CD4-positive, alpha-beta memory T cell (primary cell): ENCODE data around the gene SNRNP70. TPM values are rescaled to one million over a fixed set of nuclear protein-coding genes. Genes with fewer than 3 reads are reported as not detected.

Source experiments
- CTCF ChIA-PET: fragments of 350-600 bp; sonication (Branson Sonifier 250); formaldehyde crosslinking; loops from one replicate; lab custom pipeline; 2021; ENCODE audit warnings: inconsistent platforms; ENCODE audit not compliant: partially characterized antibody; lab: Charles Lee
- POLR2A ChIA-PET: fragments of 350-600 bp; sonication (Branson Sonifier 250); formaldehyde crosslinking; loops from one replicate; lab custom pipeline; 2021; ENCODE audit not compliant: partially characterized antibody; lab: Charles Lee
- DNase-seq, 5 donors: peaks; one replicate each; pipeline versions ENCODE4 v3.0.0 to v3.0.0-alpha.2; 2020 to 2022; ENCODE audit warnings: mixed read lengths in 1 of 5
- H3K27ac ChIP-seq: one replicate; pipeline ENCODE4 v1.7.0; 2013; ENCODE audit warnings: low read depth, low read length
- H3K27me3 ChIP-seq: 2 replicates; pipeline ENCODE4 v1.7.0; 2013; ENCODE audit warnings: mild to moderate bottlenecking, low read length, moderate library complexity; ENCODE audit not compliant: insufficient read depth
- H3K36me3 ChIP-seq: 2 replicates; pipeline ENCODE4 v1.7.0; 2013; ENCODE audit warnings: mild to moderate bottlenecking, low read length, moderate library complexity; ENCODE audit not compliant: insufficient read depth
- H3K4me1 ChIP-seq: 2 replicates; pipeline ENCODE4 v1.7.0; 2013; ENCODE audit warnings: mild to moderate bottlenecking, low read length, moderate library complexity; ENCODE audit not compliant: insufficient read depth
- H3K4me3 ChIP-seq, 2 donors: one replicate each; pipeline ENCODE4 v1.7.0; 2013; ENCODE audit warnings: low read length in 2 of 2, mild to moderate bottlenecking in 1 of 2
- H3K9me3 ChIP-seq, 2 donors: one replicate each; pipeline ENCODE4 v1.7.0; 2013; ENCODE audit warnings: low read length in 2 of 2, control low read depth in 1 of 2; ENCODE audit not compliant: control insufficient read depth in 1 of 2
- H3K27ac Mint-ChIP-seq, 7 donors: one replicate each; pipeline ENCODE4 v1.8.0; 2020 to 2021; ENCODE audit warnings: mixed read lengths in 7 of 7, mild to moderate bottlenecking in 6 of 7, inconsistent platforms in 3 of 7, moderate library complexity in 3 of 7
- H3K27me3 Mint-ChIP-seq, 2 donors: one replicate each; pipeline ENCODE4 v1.8.0; 2020 to 2021; ENCODE audit warnings: mixed read lengths in 2 of 2
- H3K36me3 Mint-ChIP-seq, 2 donors: one replicate each; pipeline ENCODE4 v1.8.0; 2020 to 2021; ENCODE audit warnings: mixed read lengths in 2 of 2, inconsistent platforms in 1 of 2, mild to moderate bottlenecking in 1 of 2
- H3K4me1 Mint-ChIP-seq, 4 donors: one replicate each; pipeline ENCODE4 v1.8.0; 2020 to 2021; ENCODE audit warnings: mixed read lengths in 4 of 4, mild to moderate bottlenecking in 1 of 4
- H3K4me3 Mint-ChIP-seq, 8 donors: one replicate each; pipeline ENCODE4 v1.8.0; 2020 to 2021; ENCODE audit warnings: mixed read lengths in 8 of 8, mild to moderate bottlenecking in 7 of 8, moderate library complexity in 6 of 8, inconsistent platforms in 3 of 8
- H3K9me3 Mint-ChIP-seq, 8 donors: one replicate each; pipeline ENCODE4 v1.8.0; 2020 to 2021; ENCODE audit warnings: mixed read lengths in 8 of 8, mild to moderate bottlenecking in 5 of 8, inconsistent platforms in 3 of 8, moderate library complexity in 1 of 8
- intact Hi-C: fragments of 100-400 bp; cut with micrococcal nuclease; formaldehyde crosslinking; loops from one replicate; pipeline ENCODE4 v1.15.1; 2023
- polyA plus RNA-seq, 2 donors: library from polyadenylated mRNA; unstranded; fragments of 300-500 nt; fragmentation: Illumina TruSeq; gene quantifications; one replicate each; pipeline ENCODE4 v1.2.3, GENCODE V29; 2021
- total RNA-seq, 2 experiments: library from RNA; stranded (reverse); gene quantifications; one replicate each; pipeline ENCODE4 v1.2.3, GENCODE V29; 2021

The SNRNP70 gene
- total and polyA plus RNA-seq, 4 experiments from 2014 or later: 31.5 to 689 (median 365) TPM

DNA sequence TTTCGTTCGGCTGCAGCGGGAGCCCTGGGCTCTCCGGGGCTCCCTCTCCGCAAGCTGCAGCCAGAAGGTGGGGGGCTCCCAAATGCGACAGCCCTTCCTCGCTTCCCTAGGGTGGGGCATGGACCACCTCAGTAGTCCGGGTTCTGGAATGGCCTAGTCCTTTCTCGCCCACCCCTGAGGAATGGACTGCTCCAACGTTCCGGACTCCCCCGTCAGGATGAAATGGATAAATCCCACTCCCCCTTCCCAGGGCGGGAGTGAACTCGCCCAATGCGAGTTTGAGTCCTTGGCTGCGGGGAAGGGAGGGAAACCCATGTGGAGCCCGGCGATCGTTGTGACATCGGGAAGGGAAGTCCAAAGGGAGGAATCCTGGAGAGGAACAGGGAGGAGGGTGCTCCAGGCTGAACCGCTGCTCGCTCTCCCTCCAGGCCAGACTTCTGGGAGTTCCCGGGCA is 64.4 kb downstream of the SNRNP70 start:
- peaks cover 0 to 4% (median 0%) of the 10 kb centered on the region in 8 donors for H3K9me3 Mint-ChIP-seq
- peak overlapping the region in 1 of 2 donors; percentile 42 for H3K4me3 ChIP-seq
- H3K4me1 ChIP-seq: peaks cover 46% of the 10 kb centered on the region
- no peak for DNase-seq
- ChIA-PET POLR2A (interaction anchor here (1.4 to 3.3 kb wide), 3 partner anchors 17 to 52 kb away, joined by 4 to 9 read pairs (median 5); no protein-coding TSS in a partner anchor), CTCF (interaction anchor here (0.7 to 7.1 kb wide), 4 partner anchors 44 to 152 kb away, joined by 4 to 83 read pairs (median 5); no protein-coding TSS in a partner anchor)
- H3K36me3 ChIP-seq: no peaks in the 10 kb centered on the region
- H3K27ac ChIP-seq: no peak overlapping the region
- peaks cover 14 to 62% (median 26%) of the 10 kb centered on the region in 4 donors for H3K4me1 Mint-ChIP-seq
- intact Hi-C loops: no loop called here
- H3K27me3 ChIP-seq: peaks cover 39% of the 10 kb centered on the region
- H3K27me3 Mint-ChIP-seq: peaks cover 42 to 59% of the 10 kb centered on the region in 2 donors
- peak overlapping the region; percentile 69 to 85 (median 76) for H3K4me3 Mint-ChIP-seq
- no peaks in the 10 kb centered on the region for H3K36me3 Mint-ChIP-seq
- H3K9me3 ChIP-seq: no peaks in the 10 kb centered on the region
- H3K27ac Mint-ChIP-seq: peak overlapping the region in 2 of 7 donors; percentile 41 to 68

DNA sequence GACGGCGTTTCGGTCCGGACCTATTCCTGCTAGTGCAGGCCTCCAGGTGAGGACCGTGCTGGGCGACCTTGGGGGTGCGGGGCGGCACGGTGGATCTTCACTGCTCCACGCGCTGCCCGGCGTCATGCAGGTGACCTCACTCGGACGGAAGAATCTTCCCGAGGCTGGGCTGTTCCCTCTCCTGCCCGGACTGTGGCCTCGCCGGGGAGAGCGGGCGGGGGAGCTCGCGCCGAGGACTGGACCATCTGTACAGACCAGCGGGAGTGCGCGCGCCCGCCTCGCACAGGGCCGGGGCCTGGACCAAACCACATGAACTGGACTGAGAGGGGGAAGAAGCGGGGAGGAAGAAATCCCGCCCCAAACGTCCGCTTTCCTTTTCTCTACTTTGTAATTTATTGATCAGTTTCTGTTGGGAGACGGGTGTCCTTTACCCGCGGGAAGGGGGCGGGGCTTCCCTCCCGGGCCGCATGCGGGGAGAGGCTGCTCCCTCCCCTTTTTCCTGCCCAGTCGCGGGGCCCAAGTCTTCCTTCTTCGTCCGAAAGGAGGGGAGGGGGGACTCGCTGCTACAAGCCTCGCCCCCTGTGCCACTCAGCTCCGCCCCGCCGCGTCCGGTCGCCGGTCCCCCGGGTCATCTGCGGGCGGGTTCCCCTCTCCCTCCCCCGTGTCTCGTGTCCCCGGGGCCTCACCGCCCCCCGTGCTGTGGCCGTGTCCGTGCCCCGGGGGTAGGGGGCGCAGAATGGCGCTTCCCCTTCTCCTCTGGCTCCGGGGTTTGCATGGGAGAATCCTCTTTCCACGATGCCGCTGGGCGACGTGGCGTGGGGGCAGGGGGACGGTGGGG is 65.1 kb downstream of the SNRNP70 start:
- intact Hi-C loops: no loop called here
- Histone ChIP-seq H3K27ac (no peak overlapping the region), H3K4me3 (peak overlapping the region in 1 of 2 donors; percentile 42), H3K9me3 (no peaks in the 10 kb centered on the region), H3K4me1 (peaks cover 46% of the 10 kb centered on the region), H3K27me3 (peaks cover 36% of the 10 kb centered on the region), H3K36me3 (no peaks in the 10 kb centered on the region)
- Mint-ChIP-seq H3K4me3 (peak overlapping the region; percentile 69 to 85 (median 76)), H3K27ac (peak overlapping the region in 2 of 7 donors; percentile 41 to 68), H3K36me3 (no peaks in the 10 kb centered on the region), H3K4me1 (peaks cover 14 to 63% (median 26%) of the 10 kb centered on the region in 4 donors), H3K27me3 (peaks cover 44 to 60% of the 10 kb centered on the region in 2 donors), H3K9me3 (peaks cover 0 to 4% (median 0%) of the 10 kb centered on the region in 8 donors)
- CTCF ChIA-PET: interaction anchor here (0.9 to 7.1 kb wide), 3 partner anchors 44 to 53 kb away, joined by 4 to 83 read pairs (median 4); no protein-coding TSS in a partner anchor
- POLR2A ChIA-PET: interaction anchor here (1.4 to 3.3 kb wide), 3 partner anchors 17 to 53 kb away, joined by 4 to 9 read pairs (median 5); no protein-coding TSS in a partner anchor
- peak in 1 of 5 donors; percentile 51 for DNase-seq

DNA sequence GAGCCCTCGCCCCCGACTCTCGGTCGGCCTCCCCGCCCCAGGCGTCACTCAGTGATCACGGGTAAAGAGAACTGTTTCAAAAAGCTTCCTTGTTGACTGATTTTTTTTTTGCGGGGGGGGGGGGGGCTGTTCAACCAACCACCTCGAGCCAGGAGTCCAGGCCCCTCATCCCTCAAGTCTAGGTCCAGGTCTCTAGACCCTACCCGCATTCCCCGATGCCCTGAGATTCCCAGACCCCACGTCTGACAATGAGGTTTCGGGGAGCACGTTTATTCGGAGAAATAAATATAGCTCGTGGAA is 65.6 kb downstream of the SNRNP70 start:
- H3K4me3 ChIP-seq: peak overlapping the region in 1 of 2 donors; percentile 42
- H3K9me3 ChIP-seq: no peaks in the 10 kb centered on the region
- H3K4me3 Mint-ChIP-seq: peak overlapping the region in 6 of 8 donors; percentile 23 to 77 (median 74)
- POLR2A ChIA-PET: interaction anchor here (1.4 to 3.3 kb wide), 3 partner anchors 18 to 53 kb away, joined by 4 to 9 read pairs (median 5); no protein-coding TSS in a partner anchor
- peaks cover 0 to 4% (median 0%) of the 10 kb centered on the region in 8 donors for H3K9me3 Mint-ChIP-seq
- CTCF ChIA-PET: interaction anchor here (0.6 to 1.2 kb wide), 4 partner anchors 37 to 153 kb away, joined by 3 to 4 read pairs (median 4); partner anchors contain the start of gene LIN7B
- no peak overlapping the region for H3K27ac Mint-ChIP-seq
- H3K27me3 ChIP-seq: peaks cover 32% of the 10 kb centered on the region
- no peaks in the 10 kb centered on the region for H3K36me3 Mint-ChIP-seq
- peak in 1 of 5 donors; percentile 37 for DNase-seq
- H3K36me3 ChIP-seq: no peaks in the 10 kb centered on the region
- no peak overlapping the region for H3K27ac ChIP-seq
- H3K4me1 ChIP-seq: peaks cover 40% of the 10 kb centered on the region
- H3K27me3 Mint-ChIP-seq: peaks cover 42 to 60% of the 10 kb centered on the region in 2 donors
- peaks cover 12 to 59% (median 22%) of the 10 kb centered on the region in 4 donors for H3K4me1 Mint-ChIP-seq
- intact Hi-C loops: no loop called here

DNA sequence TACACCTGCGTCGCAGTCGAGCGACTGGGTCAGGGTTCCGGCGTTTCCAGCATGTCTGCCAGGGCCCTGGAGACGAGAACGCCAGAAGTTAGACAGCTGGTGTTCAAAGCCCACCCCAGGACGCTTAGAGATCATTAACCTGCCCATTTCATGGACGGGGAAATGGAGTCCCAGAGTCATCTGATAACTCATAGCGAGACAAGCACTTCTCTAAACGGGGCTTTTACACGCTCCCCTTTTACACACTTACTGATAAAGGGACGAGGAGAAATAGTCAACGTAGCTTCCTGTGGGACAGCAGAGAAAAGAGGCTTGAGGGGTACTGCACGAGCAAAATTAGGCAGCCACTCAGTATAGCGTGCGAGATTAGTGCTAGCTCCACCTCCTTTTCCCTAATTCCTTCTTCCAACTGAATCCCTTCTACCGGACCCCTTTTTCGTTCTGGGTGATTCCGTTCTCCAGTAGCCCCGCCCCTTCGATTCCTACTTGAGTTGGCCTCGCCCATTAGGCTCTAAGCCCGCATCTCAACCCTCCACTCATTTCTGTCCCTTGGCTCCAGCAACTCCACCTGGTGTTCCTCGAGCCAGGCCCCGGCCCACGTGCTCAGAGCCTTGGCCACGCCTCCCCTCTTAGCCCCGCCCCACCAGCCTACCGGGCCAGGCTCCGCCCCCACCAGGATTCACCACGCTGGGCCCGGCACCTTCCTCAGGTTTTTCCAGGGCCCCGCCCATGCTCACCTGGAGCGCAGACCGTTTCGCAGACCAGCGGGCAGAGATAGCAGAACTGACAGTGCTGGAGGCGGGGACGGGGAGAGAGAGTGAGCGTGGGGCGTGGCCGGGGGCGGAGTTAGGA is 66.2 kb downstream of the SNRNP70 start:
- Histone ChIP-seq H3K27ac (no peak overlapping the region), H3K36me3 (no peaks in the 10 kb centered on the region), H3K9me3 (no peaks in the 10 kb centered on the region), H3K4me1 (peaks cover 36% of the 10 kb centered on the region), H3K4me3 (peak overlapping the region in 1 of 2 donors; percentile 42), H3K27me3 (peaks cover 32% of the 10 kb centered on the region)
- Mint-ChIP-seq H3K4me1 (peaks cover 14 to 62% (median 20%) of the 10 kb centered on the region in 4 donors), H3K36me3 (no peaks in the 10 kb centered on the region), H3K27ac (peak overlapping the region in 2 of 7 donors; percentile 30 to 47), H3K27me3 (peaks cover 40 to 59% of the 10 kb centered on the region in 2 donors), H3K9me3 (peaks cover 0 to 4% (median 0%) of the 10 kb centered on the region in 8 donors), H3K4me3 (peak overlapping the region in 7 of 8 donors; percentile 12 to 77 (median 68))
- intact Hi-C loops: no loop called here
- peak in 1 of 5 donors; percentile 35 for DNase-seq
- ChIA-PET POLR2A (interaction anchor here (1.4 to 3.3 kb wide), 3 partner anchors 18 to 54 kb away, joined by 4 to 9 read pairs (median 5); no protein-coding TSS in a partner anchor), CTCF (interaction anchor here (0.6 to 1.2 kb wide), 4 partner anchors 38 to 153 kb away, joined by 3 to 4 read pairs (median 4); partner anchors contain the start of gene LIN7B)

DNA sequence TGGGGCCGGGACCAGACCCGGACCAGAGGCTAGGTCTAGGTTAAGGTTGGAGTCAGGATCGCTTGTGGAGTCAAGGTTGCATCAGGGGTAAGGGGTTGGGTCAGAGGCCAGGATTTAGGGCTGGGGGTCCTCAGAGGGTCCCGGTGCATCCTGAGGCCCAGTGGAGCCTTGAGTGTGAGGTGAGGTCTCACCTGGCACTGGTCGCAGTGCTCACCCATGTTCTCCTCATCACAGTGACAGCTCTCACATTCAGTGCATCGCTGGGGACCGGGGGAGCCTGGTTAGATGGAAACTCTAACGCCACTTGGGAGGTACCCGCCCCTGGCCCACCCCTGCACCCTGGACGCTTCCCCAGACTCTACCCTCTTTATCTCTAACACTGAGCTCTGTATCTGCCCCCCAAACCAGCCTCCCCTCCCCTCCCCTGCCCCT is 66.9 kb downstream of the SNRNP70 start:
- Histone ChIP-seq H3K4me1 (peaks cover 36% of the 10 kb centered on the region), H3K27ac (no peak overlapping the region), H3K4me3 (no peak overlapping the region), H3K27me3 (peaks cover 32% of the 10 kb centered on the region), H3K9me3 (no peaks in the 10 kb centered on the region), H3K36me3 (no peaks in the 10 kb centered on the region)
- peak overlapping the region in 2 of 7 donors; percentile 30 to 47 for H3K27ac Mint-ChIP-seq
- DNase-seq: no peak
- POLR2A ChIA-PET: no interaction called here
- H3K4me1 Mint-ChIP-seq: peaks cover 14 to 62% (median 20%) of the 10 kb centered on the region in 4 donors
- H3K9me3 Mint-ChIP-seq: peaks cover 0 to 4% (median 0%) of the 10 kb centered on the region in 8 donors
- no peaks in the 10 kb centered on the region for H3K36me3 Mint-ChIP-seq
- CTCF ChIA-PET: no interaction called here
- H3K27me3 Mint-ChIP-seq: peaks cover 41 to 57% of the 10 kb centered on the region in 2 donors
- H3K4me3 Mint-ChIP-seq: peak overlapping the region in 4 of 8 donors; percentile 28 to 76 (median 36)
- intact Hi-C loops: no loop called here

DNA sequence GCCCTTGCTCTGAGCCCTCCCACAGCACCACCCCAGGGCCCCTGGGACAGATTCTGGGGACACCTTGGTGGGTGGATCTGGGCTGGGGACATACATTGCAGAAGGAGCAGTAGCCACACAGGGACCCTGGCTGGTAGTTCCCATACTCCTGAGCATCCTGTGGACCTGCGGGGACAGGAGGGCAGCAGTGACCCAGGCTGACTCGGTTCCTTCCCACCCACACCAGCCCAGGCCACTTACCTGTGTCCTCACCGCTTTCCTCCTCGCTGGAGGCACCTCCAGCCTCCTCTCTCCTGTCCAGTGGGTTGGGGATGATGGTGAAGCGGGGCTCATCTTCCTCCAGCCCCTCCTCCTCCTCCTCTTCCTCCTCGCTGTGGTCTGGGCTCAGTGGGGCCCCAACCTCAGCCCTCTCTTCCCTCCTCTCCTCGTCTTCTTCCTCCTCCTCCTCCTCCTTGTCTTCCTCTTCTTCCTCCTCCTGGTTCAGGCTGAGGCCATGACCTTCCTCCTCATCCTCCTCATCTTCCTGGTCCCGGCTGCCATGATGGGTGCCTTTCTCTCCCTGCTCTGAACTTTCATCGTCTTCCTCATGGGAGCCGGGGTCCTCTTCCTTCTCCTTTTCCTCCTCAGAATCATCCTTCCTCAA is 68.0 kb downstream of the SNRNP70 start:
- Histone ChIP-seq H3K4me3 (no peak overlapping the region), H3K27me3 (peaks cover 33% of the 10 kb centered on the region), H3K9me3 (no peaks in the 10 kb centered on the region), H3K4me1 (peaks cover 45% of the 10 kb centered on the region), H3K27ac (no peak overlapping the region), H3K36me3 (no peaks in the 10 kb centered on the region)
- Mint-ChIP-seq H3K27me3 (peaks cover 44 to 57% of the 10 kb centered on the region in 2 donors), H3K9me3 (peaks cover 0 to 4% (median 0%) of the 10 kb centered on the region in 8 donors), H3K36me3 (no peaks in the 10 kb centered on the region), H3K4me1 (peaks cover 15 to 62% (median 23%) of the 10 kb centered on the region in 4 donors), H3K27ac (peak overlapping the region in 1 of 7 donors; percentile 30), H3K4me3 (peak overlapping the region in 3 of 8 donors; percentile 49 to 73 (median 60))
- ChIA-PET POLR2A (no interaction called here), CTCF (no interaction called here)
- no peak for DNase-seq
- intact Hi-C loops: no loop called here
